AG09319 (cell line): ENCODE measurements around the gene FAR2.

ENCODE experiments used
- DNase-seq: peaks from one replicate; pipeline ENCODE4 v3.0.0-alpha.2; 2010; ENCODE audit warnings: low read depth; ENCODE audit errors: extremely low read depth
- CTCF ChIP-seq: IDR thresholded peaks from 2 replicates; pipeline ENCODE4 v1.5.1; 2011; ENCODE audit warnings: low read depth, mild to moderate bottlenecking, inconsistent platforms, low read length, moderate library complexity

FAR2 gene

GRCh38 chr12:29228474-29229157, 79.5 kb downstream of the FAR2 start:
- DNase-seq = no peak
- TF ChIP-seq CTCF = no peak

GRCh38 chr12:29229158-29229505, 80.1 kb downstream of the FAR2 start:
- DNase-seq = no peak
- TF ChIP-seq CTCF = no peak

GRCh38 chr12:29229937-29230336, 80.9 kb downstream of the FAR2 start:
- no peak for TF ChIP-seq CTCF
- no peak for DNase-seq

- TF ChIP-seq CTCF = no peak
- no peak for DNase-seq
Observed at GRCh38 chr12:29230800-29231560, 81.9 kb downstream of the FAR2 start.

- DNase-seq = no peak
- no peak for TF ChIP-seq CTCF
Observed at GRCh38 chr12:29232086-29232485, 83.0 kb downstream of the FAR2 start.

- DNase-seq = no peak
- TF ChIP-seq CTCF = no peak
Observed at GRCh38 chr12:29234552-29234951, 85.5 kb downstream of the FAR2 start.

- TF ChIP-seq CTCF = no peak
- DNase-seq = no peak
Observed at GRCh38 chr12:29234965-29235626, 86.0 kb downstream of the FAR2 start.
